BJ (cell line): ENCODE data around the gene PCSK2. TPM values are rescaled to one million over a fixed set of nuclear protein-coding genes. Genes with fewer than 3 reads are reported as not detected.

Experiments used
- CTCF ChIA-PET: fragments of 350-600 bp; formaldehyde crosslinking; extraction: SDS; loops from one replicate; lab custom pipeline; 2021; ENCODE audit warnings: antibody characterized with exemption, inconsistent platforms; lab: Yijun Ruan, JAX
- POLR2A ChIA-PET: fragments of 300-600 bp; sonication (Branson Sonifier 250); formaldehyde crosslinking; extraction: SDS; loops from one replicate; lab custom pipeline; 2021; ENCODE audit warnings: antibody characterized with exemption; lab: Charles Lee
- DNase-seq: peaks from one replicate; pipeline ENCODE4 v3.0.0-alpha.2; 2011; ENCODE audit warnings: low read depth
- H3K27me3 ChIP-seq: 2 replicates; pipeline ENCODE4 v1.6.0; 2011; ENCODE audit warnings: low read length; ENCODE audit not compliant: control insufficient read depth, insufficient read depth
- H3K36me3 ChIP-seq: 2 replicates; pipeline ENCODE4 v1.5.1; 2011; ENCODE audit warnings: low read length; ENCODE audit not compliant: control insufficient read depth, insufficient read depth
- H3K4me3 ChIP-seq: 2 replicates; pipeline ENCODE4 v1.5.1; 2011; ENCODE audit warnings: low read depth, mild to moderate bottlenecking, control low read depth, low read length
- polyA plus RNA-seq: library from polyadenylated mRNA; depleted of rRNA; stranded (reverse); fragments of >200 nt; gene quantifications from 2 replicates; pipeline ENCODE4 v1.2.3, GENCODE V29; 2011
- TF ChIP-seq, protein P1 (sequence below): IDR thresholded peaks from 2 replicates; pipeline ENCODE4 v1.5.1; 2011; ENCODE audit warnings: low read depth, mild to moderate bottlenecking, control low read depth, inconsistent platforms, low read length, moderate library complexity; ENCODE audit not compliant: insufficient read depth

Gene PCSK2
- polyA plus RNA-seq, 1 experiment = not detected

- CTCF ChIA-PET = no interaction called here
- H3K36me3 ChIP-seq = no peaks in the 10 kb centered on the region
- POLR2A ChIA-PET = no interaction called here
- TF ChIP-seq, protein P1, sequence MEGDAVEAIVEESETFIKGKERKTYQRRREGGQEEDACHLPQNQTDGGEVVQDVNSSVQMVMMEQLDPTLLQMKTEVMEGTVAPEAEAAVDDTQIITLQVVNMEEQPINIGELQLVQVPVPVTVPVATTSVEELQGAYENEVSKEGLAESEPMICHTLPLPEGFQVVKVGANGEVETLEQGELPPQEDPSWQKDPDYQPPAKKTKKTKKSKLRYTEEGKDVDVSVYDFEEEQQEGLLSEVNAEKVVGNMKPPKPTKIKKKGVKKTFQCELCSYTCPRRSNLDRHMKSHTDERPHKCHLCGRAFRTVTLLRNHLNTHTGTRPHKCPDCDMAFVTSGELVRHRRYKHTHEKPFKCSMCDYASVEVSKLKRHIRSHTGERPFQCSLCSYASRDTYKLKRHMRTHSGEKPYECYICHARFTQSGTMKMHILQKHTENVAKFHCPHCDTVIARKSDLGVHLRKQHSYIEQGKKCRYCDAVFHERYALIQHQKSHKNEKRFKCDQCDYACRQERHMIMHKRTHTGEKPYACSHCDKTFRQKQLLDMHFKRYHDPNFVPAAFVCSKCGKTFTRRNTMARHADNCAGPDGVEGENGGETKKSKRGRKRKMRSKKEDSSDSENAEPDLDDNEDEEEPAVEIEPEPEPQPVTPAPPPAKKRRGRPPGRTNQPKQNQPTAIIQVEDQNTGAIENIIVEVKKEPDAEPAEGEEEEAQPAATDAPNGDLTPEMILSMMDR = no peak
- H3K4me3 ChIP-seq = no peak overlapping the region
- H3K27me3 ChIP-seq = no peaks in the 10 kb centered on the region
- DNase-seq = no peak
Measured at GRCh38 chr20:17510548-17510947, 283.7 kb downstream of the PCSK2 start.

DNA sequence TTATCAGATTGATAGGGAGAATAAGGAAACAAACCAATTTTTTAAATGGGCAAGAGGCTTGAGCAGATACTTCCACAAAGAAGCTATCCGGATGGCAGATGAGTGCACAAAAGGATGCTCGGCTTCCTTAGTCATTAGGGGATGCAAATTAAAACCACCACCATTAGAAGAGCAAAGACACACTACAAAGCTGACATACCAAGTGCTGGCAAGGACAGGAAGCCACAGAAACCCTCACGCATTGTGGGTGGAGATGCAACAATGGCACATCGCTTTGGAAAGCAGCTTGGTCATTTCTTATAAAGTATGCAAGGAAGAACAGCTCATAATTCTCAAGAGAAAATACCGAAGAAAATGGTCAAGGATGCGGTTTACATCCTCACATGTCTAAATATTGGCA is 284.6 kb downstream of the PCSK2 start:
- ChIA-PET CTCF (interaction anchor here (1.1 to 1.2 kb wide), 2 partner anchors 20 to 485 kb away, joined by 3 to 4 read pairs; partner anchors contain the start of gene BFSP1), POLR2A (no interaction called here)
- TF ChIP-seq, protein P1 = no peak

GRCh38 chr20:17513939-17514338 is 287.1 kb downstream of the PCSK2 start:
- Histone ChIP-seq H3K4me3 (no peak overlapping the region), H3K27me3 (no peaks in the 10 kb centered on the region), H3K36me3 (no peaks in the 10 kb centered on the region)
- CTCF ChIA-PET = interaction anchor here (0.8 to 2.4 kb wide), 6 partner anchors 9 to 482 kb away, joined by 3 to 14 read pairs (median 6); no protein-coding TSS in a partner anchor
- TF ChIP-seq, protein P1 = no peak
- POLR2A ChIA-PET = no interaction called here
- no peak for DNase-seq

More for the DNA sequence above, 284.6 kb downstream of the PCSK2 start:
- no peak for DNase-seq
- H3K27me3 ChIP-seq = no peaks in the 10 kb centered on the region
- no peak overlapping the region for H3K4me3 ChIP-seq
- no peaks in the 10 kb centered on the region for H3K36me3 ChIP-seq

DNA sequence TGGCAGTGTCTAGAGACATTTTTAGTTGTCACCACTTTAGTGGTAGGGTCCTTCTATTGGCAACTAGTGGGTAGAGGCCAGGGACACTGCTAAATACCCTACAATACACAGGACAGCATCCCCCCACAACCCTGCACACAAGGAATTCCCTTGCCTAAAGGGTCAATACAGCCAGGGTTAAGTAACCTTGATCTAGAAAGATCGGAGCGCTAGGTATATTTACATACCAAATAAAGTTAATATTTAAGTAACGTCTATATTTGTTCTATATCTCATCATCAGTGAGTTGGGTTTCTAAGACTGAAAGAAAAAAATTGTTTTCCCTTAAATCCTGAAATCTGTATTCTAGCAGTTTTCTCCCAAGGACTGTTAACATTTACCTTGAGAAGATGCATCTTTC is 288.2 kb downstream of the PCSK2 start:
- TF ChIP-seq, protein P1 = no peak

GRCh38 chr20:17518339-17519052 is 291.7 kb downstream of the PCSK2 start:
- CTCF ChIA-PET = interaction anchor here (1.5 kb wide), 1 partner anchor 99 kb away, joined by 3 read pairs; no protein-coding TSS in a partner anchor
- TF ChIP-seq, protein P1 = no peak
- no peak overlapping the region for H3K4me3 ChIP-seq
- H3K27me3 ChIP-seq = no peaks in the 10 kb centered on the region
- no peak for DNase-seq
- no peaks in the 10 kb centered on the region for H3K36me3 ChIP-seq
- POLR2A ChIA-PET = no interaction called here

More for the DNA sequence above, 288.2 kb downstream of the PCSK2 start:
- no peak for DNase-seq
- Histone ChIP-seq H3K36me3 (no peaks in the 10 kb centered on the region), H3K4me3 (no peak overlapping the region), H3K27me3 (no peaks in the 10 kb centered on the region)
- POLR2A ChIA-PET = no interaction called here
- CTCF ChIA-PET = interaction anchor here (0.9 to 2.4 kb wide), 2 partner anchors 10 to 14 kb away, joined by 3 to 14 read pairs; no protein-coding TSS in a partner anchor
